Activated effector memory CD4-positive, alpha-beta T cell treated with anti-CD3 and anti-CD28 coated beads, Interleukin-2, amount 50 U/mL, for 16 hours (primary cell): ENCODE measurements around the gene COQ6.
"Not testable (repeated sequence)": the region's sequence is repeated elsewhere in the genome, so short reads cannot be mapped to it uniquely, and the experiment has no call there.

Source experiments
- DNase-seq: peaks from one replicate; pipeline ENCODE4 v3.0.0-alpha.2; 2020

The COQ6 gene

DNA sequence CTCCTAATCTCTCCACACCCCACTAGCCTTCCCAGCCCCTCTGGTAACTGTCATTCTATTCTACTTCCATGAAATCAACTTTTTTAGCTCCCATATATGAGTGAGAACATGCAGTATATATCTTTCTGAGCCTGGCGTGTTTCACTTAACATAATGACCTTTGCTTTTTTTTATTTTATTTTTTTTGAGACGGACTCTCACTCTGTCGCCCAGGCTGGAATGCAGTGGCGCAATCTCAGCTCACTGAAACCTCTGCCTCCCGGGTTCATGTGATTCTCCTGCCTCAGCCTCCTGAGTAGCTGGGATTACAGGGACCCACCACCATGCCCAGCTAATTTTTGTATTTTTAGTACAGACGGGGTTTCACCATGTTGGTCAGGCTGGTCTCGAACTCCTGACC lies 38.6 kb downstream of the COQ6 start:
- not testable (repeated sequence) for DNase-seq

DNA sequence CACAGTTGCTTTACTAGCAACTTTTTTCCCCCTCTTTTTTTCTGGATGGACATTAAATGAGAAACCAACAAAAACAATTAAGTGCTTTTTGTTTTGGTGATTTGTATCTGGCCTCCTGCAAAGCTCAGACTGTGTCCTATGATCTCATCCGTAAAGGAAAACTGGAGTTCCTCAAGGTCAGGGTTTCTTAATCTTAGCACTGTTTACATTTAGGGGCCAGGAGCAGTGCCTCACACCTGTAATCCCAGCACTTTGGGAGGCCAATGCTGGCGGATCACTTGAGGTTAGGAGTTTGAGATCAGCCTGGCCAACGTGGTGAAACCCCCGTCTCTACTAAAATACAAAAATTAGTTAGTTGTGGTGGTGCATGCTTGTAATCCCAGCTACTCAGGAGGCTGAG lies 41.0 kb downstream of the COQ6 start:
- no peak for DNase-seq

DNA sequence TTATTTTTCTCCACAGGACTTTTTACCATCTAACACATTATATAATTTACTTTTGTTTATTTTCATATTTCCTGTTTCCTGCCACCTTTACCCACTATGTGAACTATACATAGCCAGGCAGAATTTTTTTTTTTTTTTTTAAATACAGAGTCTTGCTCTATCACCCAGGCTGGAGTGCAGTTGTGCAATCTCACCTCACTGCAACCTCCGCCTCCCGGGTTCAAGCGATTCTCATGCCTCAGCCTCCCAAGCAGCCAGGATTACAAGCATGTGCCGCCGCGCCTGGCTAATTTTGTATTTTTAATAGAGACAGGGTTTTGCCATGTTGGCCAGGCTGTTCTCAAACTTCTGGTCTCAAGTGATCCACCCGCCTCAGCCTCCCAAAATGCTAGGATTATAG lies 44.8 kb downstream of the COQ6 start:
- not testable (repeated sequence) for DNase-seq

DNA sequence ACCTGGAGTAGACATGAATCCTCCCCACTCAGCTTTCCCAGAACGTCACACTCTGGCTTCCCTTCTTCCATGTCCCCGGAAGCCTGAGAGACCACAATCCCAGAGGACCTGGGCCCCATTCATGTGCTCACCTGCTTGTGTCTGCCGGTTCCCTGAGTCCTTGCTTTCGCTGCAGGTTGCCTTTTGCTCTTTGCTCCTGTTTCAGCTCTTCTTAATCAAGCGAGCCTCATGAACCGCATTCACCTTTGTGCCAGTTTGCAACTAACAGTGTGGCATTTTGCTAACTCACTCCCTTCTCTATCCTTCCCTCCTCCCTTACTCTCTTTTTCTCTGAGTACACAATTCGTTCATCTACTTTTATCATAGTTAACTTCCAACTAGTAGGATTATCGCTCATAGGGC lies 45.9 kb downstream of the COQ6 start:
- DNase-seq: no peak

DNA sequence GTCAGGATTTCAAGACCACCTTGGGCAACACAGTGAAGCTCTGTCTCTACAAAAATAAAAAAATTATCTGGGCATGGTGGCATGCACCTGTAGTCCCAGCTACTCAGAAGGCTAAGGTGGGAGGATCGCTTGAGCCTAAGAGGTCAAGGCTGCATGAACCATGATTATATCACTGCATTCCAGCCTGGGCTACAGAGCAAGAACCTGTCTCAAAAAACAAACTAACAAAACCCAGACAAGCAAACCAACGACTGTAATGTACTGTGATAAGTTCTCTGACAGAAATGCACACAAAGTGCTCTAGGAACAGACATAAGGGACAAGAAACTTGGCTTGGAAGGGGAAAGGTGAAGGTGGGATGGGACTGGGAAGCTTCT lies 46.6 kb downstream of the COQ6 start:
- no peak for DNase-seq

DNA sequence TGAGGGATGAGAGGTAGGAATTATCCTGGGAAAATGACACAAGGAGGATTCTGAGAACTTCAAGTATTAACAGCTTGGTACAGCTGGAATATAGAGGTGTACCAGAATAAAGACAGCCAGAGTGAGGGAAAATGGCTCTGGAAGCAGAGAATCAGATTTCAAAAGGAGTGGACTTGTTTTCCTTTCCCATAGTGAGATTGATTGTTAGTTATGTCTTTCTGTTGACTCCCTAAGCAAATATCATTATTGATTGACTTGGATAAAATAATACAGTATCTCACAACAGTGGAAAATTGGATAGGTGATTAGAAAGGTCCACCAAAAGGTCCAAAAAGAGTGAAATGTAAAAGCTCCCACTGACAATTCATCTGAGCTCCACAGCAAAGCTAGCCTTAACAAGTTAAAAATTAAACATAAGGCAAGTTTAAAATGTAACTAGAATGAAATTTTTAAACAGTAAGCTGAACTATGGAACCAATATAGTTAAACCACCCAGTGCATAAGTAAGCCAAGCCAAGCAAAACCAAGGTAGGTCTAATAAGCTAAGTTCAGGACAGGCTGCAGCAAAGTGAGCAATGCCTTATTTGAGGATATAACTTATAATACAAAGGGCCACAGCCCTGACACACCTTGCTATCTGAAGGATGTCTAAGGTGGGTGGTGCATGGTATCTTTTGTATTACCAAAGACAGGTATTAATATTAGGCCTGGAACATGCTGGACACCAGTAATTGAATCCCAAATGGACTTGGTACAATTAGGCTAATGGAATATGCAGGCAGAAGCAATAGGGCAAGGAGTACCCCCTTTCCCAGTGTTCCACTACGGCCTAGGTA lies 47.2 kb downstream of the COQ6 start:
- no peak for DNase-seq

DNA sequence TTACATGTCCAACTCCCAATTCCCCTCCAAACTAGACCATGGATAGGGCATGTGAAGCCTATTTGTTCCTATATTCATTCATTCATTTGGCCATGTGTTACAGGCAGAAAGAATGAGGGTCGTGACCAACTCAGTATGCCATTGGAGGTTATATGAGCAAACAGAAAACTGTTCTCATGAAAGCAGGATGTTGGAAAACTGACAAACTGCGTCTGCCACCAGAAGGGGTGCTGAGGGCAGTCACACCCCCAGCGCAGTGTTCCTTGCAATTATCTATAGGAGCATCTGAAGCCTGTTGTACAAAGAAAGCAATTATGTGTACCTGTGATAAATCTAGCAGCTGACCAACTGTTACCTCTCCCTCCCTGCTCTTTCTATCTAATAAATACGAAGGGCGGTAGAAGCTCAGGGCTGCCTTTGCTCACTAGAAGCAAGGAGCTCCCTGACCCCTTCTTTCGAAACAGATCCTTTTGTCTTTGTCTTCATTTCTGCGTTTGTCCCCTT lies 47.9 kb downstream of the COQ6 start:
- no peak for DNase-seq

DNA sequence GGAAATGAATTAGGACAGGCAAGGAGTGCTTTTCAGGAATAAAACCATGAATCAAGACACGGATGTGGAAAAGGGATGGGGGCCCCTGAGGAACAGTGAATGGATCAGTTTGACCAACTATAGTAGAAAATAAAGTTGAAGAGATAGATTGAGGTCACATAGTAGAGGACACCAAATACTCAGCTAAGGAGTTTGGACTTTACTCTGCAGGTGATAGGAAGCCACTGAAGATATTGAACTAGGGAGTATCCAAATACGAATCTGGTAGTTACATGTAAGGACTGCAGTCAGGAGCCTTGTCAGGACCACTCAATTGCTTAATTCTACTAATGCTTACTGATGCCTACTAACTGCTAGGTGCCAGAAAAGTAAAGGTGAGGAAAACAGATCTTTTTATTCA lies 48.6 kb downstream of the COQ6 start:
- DNase-seq: no peak

DNA sequence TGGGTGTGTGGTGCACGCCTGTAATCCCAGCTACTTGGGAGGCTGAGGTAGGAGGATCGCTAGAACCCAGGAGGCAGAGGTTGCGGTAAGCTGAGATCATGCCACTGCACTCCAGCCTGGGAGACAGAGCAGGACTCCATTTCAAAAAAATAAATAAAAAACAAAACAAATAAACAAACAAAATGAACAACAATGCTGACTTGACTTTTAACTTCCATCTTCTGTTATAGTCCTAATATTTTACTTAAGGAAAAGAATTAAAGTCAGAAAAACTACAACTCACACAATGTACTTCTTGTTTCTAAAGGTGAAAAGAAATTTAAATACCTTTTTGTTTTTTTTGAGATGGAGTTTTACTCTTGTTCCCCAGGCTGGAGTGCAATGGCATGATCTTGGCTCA lies 55.6 kb downstream of the COQ6 start:
- DNase-seq: not testable (repeated sequence)

DNA sequence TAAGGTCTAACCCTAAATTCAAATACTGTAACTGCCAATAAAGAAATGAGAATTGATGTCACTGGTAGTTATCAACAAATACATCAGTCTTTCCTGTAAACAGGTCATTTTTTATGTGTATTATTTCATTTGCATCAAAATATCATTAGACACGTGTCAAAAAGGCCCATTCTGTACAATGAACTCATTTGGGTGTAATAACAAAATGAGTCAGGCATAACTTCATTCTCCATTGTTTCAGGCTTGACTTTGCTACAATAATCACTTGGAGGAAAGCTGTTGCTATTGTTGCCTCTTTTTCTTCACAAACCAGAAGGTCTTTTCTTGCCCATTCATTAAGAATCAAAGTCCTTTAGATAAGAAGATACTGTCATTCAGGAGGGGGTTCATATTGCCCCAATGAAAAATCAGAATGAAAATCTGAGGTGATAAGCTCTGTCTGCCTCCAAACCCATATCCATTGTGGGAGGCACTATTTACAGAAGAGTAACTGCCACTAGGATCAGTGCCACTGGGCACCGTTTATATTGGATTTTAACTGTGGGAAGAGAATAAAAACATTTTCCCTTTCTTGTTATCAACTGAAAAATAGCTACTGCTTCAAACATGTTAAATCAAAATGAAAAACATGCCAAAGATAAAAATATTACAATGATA lies 58.9 kb downstream of the COQ6 start:
- no peak for DNase-seq
